ENCODE results near the gene NCAM2.
A peak's percentile ranks its signal among the peaks of the same experiment; 100 is the strongest.

NCAM2 gene

GRCh38 chr21:21236996-21237395 lies 238.8 kb downstream of the NCAM2 start:
- no peak overlapping the region for H3K4me2 ChIP-seq
- H4K20me1 ChIP-seq: no peaks in the 10 kb centered on the region
- no peaks in the 10 kb centered on the region for H3K4me1 ChIP-seq
- H3K4me3 ChIP-seq: no peak overlapping the region
- H3K27me3 ChIP-seq: no peaks in the 10 kb centered on the region
- no peak overlapping the region for H3K27ac ChIP-seq
- no peaks in the 10 kb centered on the region for H3K9me3 ChIP-seq
- H3K36me3 ChIP-seq: no peaks in the 10 kb centered on the region
- no peak overlapping the region for H3K9ac ChIP-seq
- TF ChIP-seq Cebpa-rat (IDR thresholded peaks at IDR 0.05): no peak

DNA sequence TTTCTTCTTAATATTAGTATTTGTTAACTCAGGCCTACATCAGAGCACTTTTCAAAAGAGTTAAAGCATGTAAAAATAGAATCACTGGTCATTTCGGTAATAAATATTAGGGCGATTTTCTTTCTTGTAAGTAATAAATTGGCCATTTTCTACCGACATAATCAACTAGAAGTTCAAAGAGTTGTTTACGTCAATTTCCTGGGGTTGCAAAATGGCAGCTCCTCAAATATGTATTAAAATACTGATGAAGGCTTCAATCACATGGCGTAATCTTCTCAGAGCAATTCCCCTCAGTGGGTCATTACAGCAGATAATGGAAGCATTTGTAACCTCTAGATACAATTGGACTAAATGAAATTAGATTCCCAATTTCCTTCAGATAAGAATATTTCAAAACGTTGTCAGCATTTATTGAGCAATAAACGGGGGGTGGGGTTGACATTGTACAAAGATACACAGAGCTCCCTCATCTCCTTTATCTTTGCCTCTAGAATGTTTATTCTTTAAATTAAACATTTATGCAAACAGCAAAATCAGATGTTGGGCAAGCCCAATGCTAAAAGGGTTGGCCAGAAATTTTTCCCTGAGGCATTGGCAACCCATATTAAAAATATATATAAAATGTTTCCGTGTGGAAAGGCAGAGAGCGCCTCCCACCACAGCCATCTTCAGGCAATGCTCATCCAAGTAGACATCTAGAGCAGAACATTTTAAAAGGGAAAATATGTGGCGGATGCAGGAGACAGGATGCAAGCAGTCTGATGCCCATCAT lies 240.6 kb downstream of the NCAM2 start:
- no peaks in the 10 kb centered on the region for H3K4me1 ChIP-seq

GRCh38 chr21:21241391-21241790 lies 243.2 kb downstream of the NCAM2 start:
- no peak overlapping the region for H3K27ac ChIP-seq
- no peak overlapping the region for H3K9ac ChIP-seq
- H3K4me3 ChIP-seq: no peak overlapping the region
- H4K20me1 ChIP-seq: no peaks in the 10 kb centered on the region
- no peaks in the 10 kb centered on the region for H3K36me3 ChIP-seq
- H3K4me1 ChIP-seq: peaks cover 11% of the 10 kb centered on the region; the same call in 1 of the 2 replicates
- H3K27me3 ChIP-seq: no peaks in the 10 kb centered on the region
- no peak for TF ChIP-seq Cebpa-rat (IDR thresholded peaks at IDR 0.05)
- no peaks in the 10 kb centered on the region for H3K9me3 ChIP-seq
- no peak overlapping the region for H3K4me2 ChIP-seq

More for the DNA sequence above, 240.6 kb downstream of the NCAM2 start:
- Histone ChIP-seq H3K9ac (no peak overlapping the region), H3K27ac (no peak overlapping the region), H3K4me3 (no peak overlapping the region), H3K27me3 (no peaks in the 10 kb centered on the region), H3K36me3 (no peaks in the 10 kb centered on the region), H4K20me1 (no peaks in the 10 kb centered on the region), H3K4me2 (no peak overlapping the region), H3K9me3 (no peaks in the 10 kb centered on the region)
- no peak for TF ChIP-seq Cebpa-rat (IDR thresholded peaks at IDR 0.05)

DNA sequence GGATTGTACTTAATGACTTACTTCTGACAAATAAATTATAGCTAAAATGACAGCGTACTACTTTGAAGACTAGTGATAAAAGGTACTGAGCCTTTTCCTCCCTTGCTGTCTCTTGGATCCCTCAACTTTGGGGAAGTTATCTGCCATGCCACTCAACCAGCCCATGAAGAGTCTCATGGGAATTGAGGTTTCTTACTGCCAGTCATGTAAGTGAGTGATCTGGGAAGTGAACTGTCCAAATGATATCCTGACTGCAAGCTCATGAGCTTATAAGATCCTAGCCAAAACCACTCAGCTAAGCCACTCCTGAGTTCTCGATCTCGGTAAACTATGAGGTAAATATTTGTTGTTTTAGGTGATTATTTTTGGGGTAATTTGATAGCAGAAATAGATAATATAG lies 247.8 kb downstream of the NCAM2 start:
- H3K4me2 ChIP-seq: peak overlapping the region; percentile 24; the same call in 1 of the 2 replicates
- H3K4me1 ChIP-seq: peaks cover 14% of the 10 kb centered on the region; the same call in 1 of the 2 replicates
- H4K20me1 ChIP-seq: no peaks in the 10 kb centered on the region
- no peak for TF ChIP-seq Cebpa-rat (IDR thresholded peaks at IDR 0.05)
- no peak overlapping the region for H3K27ac ChIP-seq
- H3K36me3 ChIP-seq: no peaks in the 10 kb centered on the region
- no peak overlapping the region for H3K9ac ChIP-seq
- no peak overlapping the region for H3K4me3 ChIP-seq
- no peaks in the 10 kb centered on the region for H3K27me3 ChIP-seq
- no peaks in the 10 kb centered on the region for H3K9me3 ChIP-seq

GRCh38 chr21:21247424-21247823 lies 249.2 kb downstream of the NCAM2 start:
- no peak for TF ChIP-seq Cebpa-rat (IDR thresholded peaks at IDR 0.05)
- Histone ChIP-seq H3K4me3 (no peak overlapping the region), H3K4me1 (peaks cover 15% of the 10 kb centered on the region), H4K20me1 (no peaks in the 10 kb centered on the region), H3K4me2 (no peak overlapping the region), H3K27me3 (no peaks in the 10 kb centered on the region), H3K36me3 (no peaks in the 10 kb centered on the region), H3K9ac (no peak overlapping the region), H3K9me3 (no peaks in the 10 kb centered on the region), H3K27ac (no peak overlapping the region)

DNA sequence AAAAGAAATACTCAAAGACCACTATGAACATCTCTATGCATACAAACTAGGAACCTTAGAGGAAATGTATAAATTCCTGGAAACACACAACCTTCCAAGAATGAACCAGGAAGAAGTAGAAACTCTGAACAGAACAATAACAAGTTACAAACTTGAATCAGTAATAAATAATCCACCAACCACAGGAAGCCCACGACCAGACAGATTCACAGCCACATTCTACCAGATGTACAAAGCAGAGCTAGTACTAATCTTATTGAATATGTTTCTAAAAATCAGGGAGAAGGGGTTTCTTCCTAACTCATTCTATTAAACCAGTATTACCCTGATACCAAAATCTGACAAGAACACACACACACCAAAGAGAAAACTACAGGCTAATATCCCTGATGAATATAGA lies 263.8 kb downstream of the NCAM2 start:
- H3K27ac ChIP-seq: no peak overlapping the region
- no peaks in the 10 kb centered on the region for H3K36me3 ChIP-seq
- no peak for TF ChIP-seq Cebpa-rat (IDR thresholded peaks at IDR 0.05)
- H4K20me1 ChIP-seq: no peaks in the 10 kb centered on the region
- no peaks in the 10 kb centered on the region for H3K4me1 ChIP-seq
- H3K4me2 ChIP-seq: no peak overlapping the region
- H3K27me3 ChIP-seq: no peaks in the 10 kb centered on the region
- H3K4me3 ChIP-seq: no peak overlapping the region
- H3K9me3 ChIP-seq: 0 out of 2 replicates have a peak, but pooled peaks cover 5% of the 10 kb centered on the region
- no peak overlapping the region for H3K9ac ChIP-seq

- H4K20me1 ChIP-seq: no peaks in the 10 kb centered on the region
- no peaks in the 10 kb centered on the region for H3K36me3 ChIP-seq
- TF ChIP-seq Cebpa-rat (IDR thresholded peaks at IDR 0.05): no peak
- H3K27me3 ChIP-seq: no peaks in the 10 kb centered on the region
- no peak overlapping the region for H3K9ac ChIP-seq
- no peak overlapping the region for H3K4me2 ChIP-seq
- H3K4me1 ChIP-seq: no peaks in the 10 kb centered on the region
- H3K27ac ChIP-seq: no peak overlapping the region
- H3K9me3 ChIP-seq: no peaks in the 10 kb centered on the region
- H3K4me3 ChIP-seq: no peak overlapping the region
Observed at GRCh38 chr21:21268061-21268471, 269.9 kb downstream of the NCAM2 start.

GRCh38 chr21:21268885-21269284 lies 270.7 kb downstream of the NCAM2 start:
- H3K4me2 ChIP-seq: no peak overlapping the region
- no peak overlapping the region for H3K9ac ChIP-seq
- no peaks in the 10 kb centered on the region for H3K36me3 ChIP-seq
- no peak for TF ChIP-seq Cebpa-rat (IDR thresholded peaks at IDR 0.05)
- no peak overlapping the region for H3K4me3 ChIP-seq
- no peak overlapping the region for H3K27ac ChIP-seq
- H4K20me1 ChIP-seq: no peaks in the 10 kb centered on the region
- no peaks in the 10 kb centered on the region for H3K4me1 ChIP-seq
- H3K27me3 ChIP-seq: no peaks in the 10 kb centered on the region
- no peaks in the 10 kb centered on the region for H3K9me3 ChIP-seq

GRCh38 chr21:21279193-21279901 lies 281.1 kb downstream of the NCAM2 start:
- H3K4me1 ChIP-seq: no peaks in the 10 kb centered on the region
- no peak overlapping the region for H3K4me2 ChIP-seq
- no peak overlapping the region for H3K27ac ChIP-seq
- no peak overlapping the region for H3K4me3 ChIP-seq
- H3K27me3 ChIP-seq: no peaks in the 10 kb centered on the region
- H3K9me3 ChIP-seq: no peaks in the 10 kb centered on the region
- no peak overlapping the region for H3K9ac ChIP-seq
- H4K20me1 ChIP-seq: no peaks in the 10 kb centered on the region
- no peak for TF ChIP-seq Cebpa-rat (IDR thresholded peaks at IDR 0.05)
- no peaks in the 10 kb centered on the region for H3K36me3 ChIP-seq

GRCh38 chr21:21283810-21284209 lies 285.6 kb downstream of the NCAM2 start:
- Histone ChIP-seq H3K4me1 (no peaks in the 10 kb centered on the region), H3K4me3 (no peak overlapping the region), H3K36me3 (no peaks in the 10 kb centered on the region), H3K27ac (no peak overlapping the region), H4K20me1 (no peaks in the 10 kb centered on the region), H3K27me3 (no peaks in the 10 kb centered on the region), H3K9me3 (no peaks in the 10 kb centered on the region), H3K4me2 (no peak overlapping the region), H3K9ac (no peak overlapping the region)
- no peak for TF ChIP-seq Cebpa-rat (IDR thresholded peaks at IDR 0.05)
